A673 (cell line): ENCODE measurements around the gene STX7. TPM values are rescaled to one million over a fixed set of nuclear protein-coding genes. Genes with fewer than 3 reads are reported as not detected.

Source experiments
- BruUV-seq: library from RNA; stranded (reverse); fragments of 400-500 nt; replicated peaks from 2 replicates; lab custom pipeline; 2021; lab: Mats Ljungman, UMichigan
- CTCF ChIA-PET: fragments of 300-600 bp; sonication (Branson Sonifier 250); formaldehyde crosslinking; loops from one replicate; lab custom pipeline; 2022; ENCODE audit warnings: antibody characterized with exemption; lab: Charles Lee
- POLR2A ChIA-PET: fragments of 300-600 bp; sonication (Branson Sonifier 250); formaldehyde crosslinking; loops from one replicate; lab custom pipeline; 2022; ENCODE audit warnings: antibody characterized with exemption; ENCODE audit not compliant: low non-redundant PET; lab: Charles Lee
- DNase-seq: peaks from one replicate; pipeline ENCODE4 v3.0.0-alpha.2; 2015; ENCODE audit warnings: low spot score
- H3K27ac ChIP-seq: fragments of 200-600 bp; sonication (generic); 2 replicates; pipeline ENCODE4 v1.5.1; 2016; ENCODE audit warnings: mixed run types, low read depth, mild to moderate bottlenecking, mixed read lengths, antibody characterized with exemption, low read length; ENCODE audit not compliant: poor library complexity, severe bottlenecking
- H3K27me3 ChIP-seq: fragments of 200-600 bp; sonication (generic); replicated peaks from 2 replicates; pipeline ENCODE4 v1.6.1; 2017; ENCODE audit warnings: mixed run types, low read depth, mild to moderate bottlenecking, mixed read lengths, antibody characterized with exemption, low read length; ENCODE audit not compliant: insufficient read depth, poor library complexity
- H3K36me3 ChIP-seq: fragments of 200-600 bp; sonication (generic); 2 replicates; pipeline ENCODE4 v1.6.1; 2016; ENCODE audit warnings: mixed run types, mild to moderate bottlenecking, mixed read lengths, antibody characterized with exemption, low read length; ENCODE audit not compliant: insufficient read depth, poor library complexity, severe bottlenecking
- H3K4me1 ChIP-seq: fragments of 200-600 bp; sonication (generic); 2 replicates; pipeline ENCODE4 v1.6.1; 2017; ENCODE audit warnings: mixed run types, mild to moderate bottlenecking, mixed read lengths, antibody characterized with exemption, low read length; ENCODE audit not compliant: insufficient read depth, poor library complexity, severe bottlenecking
- H3K4me3 ChIP-seq: fragments of 200-600 bp; sonication (generic); 2 replicates; pipeline ENCODE4 v1.5.1; 2016; ENCODE audit warnings: low read depth, mixed run types, mild to moderate bottlenecking, mixed read lengths, low read length; ENCODE audit not compliant: poor library complexity, severe bottlenecking
- H3K9me3 ChIP-seq: fragments of 200-600 bp; sonication (generic); 2 replicates; pipeline ENCODE4 v1.6.1; 2016; ENCODE audit warnings: mixed run types, low read depth, mild to moderate bottlenecking, mixed read lengths, antibody characterized with exemption, low read length; ENCODE audit not compliant: poor library complexity, severe bottlenecking
- EZH2 ChIP-seq: fragments of 200-600 bp; sonication (generic); IDR thresholded peaks from 2 replicates; pipeline ENCODE4 v1.6.1; 2017; ENCODE audit warnings: borderline replicate concordance, low read depth, mild to moderate bottlenecking, mixed read lengths, antibody characterized with exemption, low read length; ENCODE audit not compliant: poor library complexity, severe bottlenecking
- intact Hi-C: fragments of 100-400 bp; cut with micrococcal nuclease; formaldehyde crosslinking; loops from one replicate; pipeline ENCODE4 v1.10.0; 2022; ENCODE audit not compliant: unreplicated experiment
- total RNA-seq: library from RNA; stranded (reverse); gene quantifications from 2 replicates; pipeline ENCODE4 v1.2.3, GENCODE V29; 2021
- TF ChIP-seq, protein P1 (sequence below): fragments of 300-800, 200-600 bp; sonication (generic); conservative IDR thresholded peaks from 2 replicates; pipeline ENCODE4 v1.5.1; 2017; ENCODE audit warnings: low read depth, mild to moderate bottlenecking, antibody characterized with exemption, low read length, moderate library complexity, mixed read lengths

The STX7 gene
- total RNA-seq, 1 experiment from 2014 or later, result 19.5 TPM

DNA sequence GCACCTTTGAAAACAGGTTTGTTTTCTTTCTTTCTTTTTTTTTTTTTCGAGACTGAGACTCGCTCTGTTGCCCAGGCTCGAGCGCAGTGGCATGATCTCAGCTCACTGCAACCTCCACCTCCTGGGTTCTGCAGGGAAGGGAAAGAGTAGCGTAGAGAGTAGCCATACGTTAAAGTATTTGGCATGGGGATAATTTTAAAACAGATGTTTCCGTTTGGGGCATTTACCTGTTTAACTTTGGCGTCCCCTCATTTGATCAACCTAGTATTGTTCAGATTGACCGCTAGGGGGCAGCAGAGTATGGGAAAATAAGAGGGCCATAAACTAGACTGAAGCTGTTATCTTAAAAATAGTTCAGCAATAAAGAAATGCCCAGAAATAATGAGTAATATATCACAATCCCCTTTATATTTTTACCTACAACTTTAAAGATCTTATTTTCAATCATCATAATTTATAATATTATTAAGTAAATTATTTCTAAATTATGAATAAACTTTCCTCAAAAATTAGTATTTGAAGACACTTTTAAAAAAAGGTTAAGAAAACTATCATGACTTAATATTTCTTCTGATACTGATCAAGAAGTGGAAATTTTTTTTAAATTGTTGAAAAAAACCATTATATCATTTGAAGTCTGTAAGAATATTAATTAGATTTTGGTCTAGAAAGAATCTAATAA is 17.5 kb upstream of the STX7 start:
- H3K4me3 ChIP-seq, result no peak overlapping the region
- POLR2A ChIA-PET, result no interaction called here
- peak; percentile 74 for DNase-seq

DNA sequence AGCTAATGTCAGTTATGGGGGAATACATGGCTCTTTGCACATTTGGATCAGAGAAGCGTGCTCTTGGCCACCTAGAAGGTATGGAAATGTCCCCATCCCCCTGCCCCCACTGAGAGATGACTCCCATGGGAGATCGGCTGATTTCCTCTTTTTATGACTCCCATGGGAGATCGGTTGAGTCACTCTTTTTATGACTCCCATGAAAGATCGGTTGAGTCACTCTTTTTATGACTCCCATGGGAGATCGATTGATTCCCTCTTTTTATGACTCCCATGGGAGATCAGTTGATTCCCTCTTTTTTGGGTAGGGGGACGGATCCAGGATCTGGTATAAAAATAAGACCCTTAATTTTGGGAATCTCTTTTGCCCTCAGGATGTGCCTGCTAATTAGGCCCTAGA is 14.9 kb upstream of the STX7 start:
- ChIA-PET CTCF (no interaction called here), POLR2A (no interaction called here)
- Histone ChIP-seq H3K27me3 (peaks cover 7% of the 10 kb centered on the region), H3K4me1 (no peaks in the 10 kb centered on the region), H3K9me3 (no peaks in the 10 kb centered on the region), H3K27ac (no peak overlapping the region), H3K36me3 (no peaks in the 10 kb centered on the region), H3K4me3 (no peak overlapping the region)
- TF ChIP-seq EZH2, result no peak
- TF ChIP-seq, protein P1, sequence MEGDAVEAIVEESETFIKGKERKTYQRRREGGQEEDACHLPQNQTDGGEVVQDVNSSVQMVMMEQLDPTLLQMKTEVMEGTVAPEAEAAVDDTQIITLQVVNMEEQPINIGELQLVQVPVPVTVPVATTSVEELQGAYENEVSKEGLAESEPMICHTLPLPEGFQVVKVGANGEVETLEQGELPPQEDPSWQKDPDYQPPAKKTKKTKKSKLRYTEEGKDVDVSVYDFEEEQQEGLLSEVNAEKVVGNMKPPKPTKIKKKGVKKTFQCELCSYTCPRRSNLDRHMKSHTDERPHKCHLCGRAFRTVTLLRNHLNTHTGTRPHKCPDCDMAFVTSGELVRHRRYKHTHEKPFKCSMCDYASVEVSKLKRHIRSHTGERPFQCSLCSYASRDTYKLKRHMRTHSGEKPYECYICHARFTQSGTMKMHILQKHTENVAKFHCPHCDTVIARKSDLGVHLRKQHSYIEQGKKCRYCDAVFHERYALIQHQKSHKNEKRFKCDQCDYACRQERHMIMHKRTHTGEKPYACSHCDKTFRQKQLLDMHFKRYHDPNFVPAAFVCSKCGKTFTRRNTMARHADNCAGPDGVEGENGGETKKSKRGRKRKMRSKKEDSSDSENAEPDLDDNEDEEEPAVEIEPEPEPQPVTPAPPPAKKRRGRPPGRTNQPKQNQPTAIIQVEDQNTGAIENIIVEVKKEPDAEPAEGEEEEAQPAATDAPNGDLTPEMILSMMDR, result no peak
- peak; percentile 69 for DNase-seq
- intact Hi-C loops, result loop anchor here (10.0 kb wide), 1 partner anchor 267 kb away; the partner anchor contains the start of gene SLC18B1
- no TSS peak for BruUV-seq

More for the DNA sequence above, 17.5 kb upstream of the STX7 start:
- no TSS peak for BruUV-seq
- CTCF ChIA-PET, result interaction anchor here (0.7 to 1.0 kb wide), 5 partner anchors 11 to 431 kb away, joined by 3 to 4 read pairs (median 3); partner anchors contain the start of gene STX7
- Histone ChIP-seq H3K27me3 (no peaks in the 10 kb centered on the region), H3K4me1 (no peaks in the 10 kb centered on the region), H3K27ac (no peak overlapping the region), H3K9me3 (no peaks in the 10 kb centered on the region), H3K36me3 (no peaks in the 10 kb centered on the region)
- TF ChIP-seq, protein P1, result peak; percentile 78
- no peak for TF ChIP-seq EZH2
- intact Hi-C loops, result no loop called here

DNA sequence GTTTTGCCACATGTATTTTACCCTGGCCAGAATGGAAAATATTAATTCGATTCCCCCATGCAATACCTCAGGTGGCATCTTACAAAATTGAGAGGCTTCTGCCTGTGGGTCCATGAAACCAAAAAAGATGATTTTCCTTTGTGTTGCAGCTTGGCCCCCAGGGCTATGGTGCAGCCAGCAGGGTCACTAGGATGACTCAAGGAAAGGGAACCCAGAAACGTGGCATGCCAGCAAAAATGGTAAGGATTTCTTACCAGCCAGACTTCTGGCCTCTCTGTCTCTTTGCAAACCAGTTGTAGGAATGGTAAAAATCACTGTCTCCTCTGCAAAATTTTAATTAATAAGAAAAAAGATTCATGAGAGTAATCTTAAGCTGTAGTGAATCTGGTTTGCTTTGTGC is 13.5 kb upstream of the STX7 start:
- H3K9me3 ChIP-seq, result no peaks in the 10 kb centered on the region
- no peak overlapping the region for H3K4me3 ChIP-seq
- BruUV-seq, result no TSS peak
- no peak overlapping the region for H3K27ac ChIP-seq
- intact Hi-C loops, result loop anchor here (10.0 kb wide), 1 partner anchor 268 kb away; the partner anchor contains the start of gene SLC18B1
- ChIA-PET POLR2A (no interaction called here), CTCF (no interaction called here)
- DNase-seq, result no peak
- peaks cover 7% of the 10 kb centered on the region for H3K27me3 ChIP-seq
- no peaks in the 10 kb centered on the region for H3K4me1 ChIP-seq
- no peaks in the 10 kb centered on the region for H3K36me3 ChIP-seq
- TF ChIP-seq EZH2, result no peak
- TF ChIP-seq, protein P1, result no peak
